Heart right ventricle (tissue), 16 donors: ENCODE measurements around the gene HCAR1. TPM values are rescaled to one million over a fixed set of nuclear protein-coding genes. Genes with fewer than 3 reads are reported as not detected.

Source experiments
- ATAC-seq, 8 donors: fragments of 200-7000 bp; cut with Tn5 transposase; one replicate each; pipeline ENCODE4 v1.9.1; 2020; ENCODE audit warnings: mild to moderate bottlenecking in 8 of 8, moderate library complexity in 8 of 8, moderate number of reproducible peaks in 1 of 8
- DNase-seq, 2 donors: peaks; one replicate each; pipeline ENCODE4 v3.0.0-alpha.2; 2020
- H3K27ac ChIP-seq, 10 donors: fragments of 200-600 bp; sonication (generic) in 2 of 10; one replicate each; pipeline versions ENCODE4 v1.5.0 to v1.8.0; 2020 to 2022; ENCODE audit warnings: mild to moderate bottlenecking in 3 of 10
- H3K27me3 ChIP-seq, 7 donors: fragments of 200-600 bp; one replicate each; pipeline ENCODE4 v1.8.0; 2021 to 2022; ENCODE audit warnings: mild to moderate bottlenecking in 2 of 7
- H3K36me3 ChIP-seq, 9 donors: fragments of 200-600 bp; sonication (generic) in 1 of 9; one replicate each; pipeline versions ENCODE4 v1.5.0 to v1.8.0; 2020 to 2022; ENCODE audit warnings: mild to moderate bottlenecking in 2 of 9
- H3K4me1 ChIP-seq, 9 donors: fragments of 200-600 bp; sonication (generic) in 1 of 9; one replicate each; pipeline versions ENCODE4 v1.5.0 to v1.8.0; 2020 to 2022; ENCODE audit warnings: mild to moderate bottlenecking in 4 of 9
- H3K4me3 ChIP-seq, 10 donors: fragments of 200-600 bp; sonication (generic) in 2 of 10; one replicate each; pipeline versions ENCODE4 v1.5.0 to v1.8.0; 2020 to 2022; ENCODE audit warnings: mild to moderate bottlenecking in 7 of 10, moderate library complexity in 2 of 10
- H3K9me3 ChIP-seq, 11 donors: fragments of 200-600 bp in 10 of 11; sonication (generic) in 2 of 11; one replicate each; pipeline versions ENCODE4 v1.5.0 to v1.8.0; 2013 to 2022; ENCODE audit warnings: mild to moderate bottlenecking in 2 of 11, control low read depth in 1 of 11, moderate library complexity in 1 of 11
- WGBS, 2 donors: extraction: QIAGEN DNeasy Blood & Tissue Kit; methylation state at CpG; one replicate each; pipeline ENCODE4 v1.1.7; 2013; ENCODE audit warnings: inconsistent platforms in 1 of 2; 5-methylcytosine and 5-hydroxymethylcytosine counted together
- intact Hi-C, 10 donors: fragments of 100-400 bp; cut with DNase I; formaldehyde crosslinking; loops; one replicate each; pipeline versions ENCODE4 v1.11.1 to v1.14.2; 2022
- polyA plus RNA-seq, 2 donors: library from polyadenylated mRNA; stranded (reverse); fragments of 200-250 nt; gene quantifications; one replicate each; pipeline ENCODE4 v1.2.3, GENCODE V29; 2013
- total RNA-seq, 10 donors: library from RNA; stranded (reverse); fragmentation: NEBNext Ultra II Directional in 3 of 10; extraction: Animal tissue kit (Norgen Biotek cat#: 25700) in 3 of 10; gene quantifications; one replicate each; pipeline versions ENCODE4 v1.2.1 to v1.2.4, GENCODE V29; 2021 to 2023
- TF ChIP-seq, protein P1 (sequence below), 9 donors: fragments of 200-600 bp; sonication (generic) in 2 of 9; IDR thresholded peaks; one replicate each; pipeline versions ENCODE4 v1.5.0 to v1.8.0; 2021 to 2022; ENCODE audit warnings: antibody characterized with exemption in 9 of 9, mild to moderate bottlenecking in 5 of 9, moderate library complexity in 1 of 9
- donor health status: Arrhythmogenic right ventricular cardiomyopathy.
- donor health status: ischemic (EF 13 %, LVEDD 7.1; RV severe dilation, severe dysfunction).
- donor health status: healthy with polysubstance abuse.
- donor health status: DM: no; HTN: yes; CAD: no.
- donor health status: DM: no; HTN: no; CAD: no.
- donor health status: ischemic (EF 25% LVEDD 6.9; RV normal size, moderate dysfunction).
- donor health status: ischemic (EF 25% LVEDD 5.7; RV mildly dilated, moderate dysfunction).
- donor health status: healthy.
- donor health status: DM: yes; HTN: yes; CAD: no.
- donor health status: Ischemic cardiomyopathy.
- donor health status: ischemic (EF 35%, LVEDD 5.7; RV mildly dilated, moderate dysfunction).
- donor health status: nonischemic (EF 11% LVEDD 7.7; RV severe dilation, severe dysfunction).
- donor health status: DM: yes; HTN: yes; CAD: no.
- donor health status: PGD.
- donor health status: ischemic (EF 29% LVEDD 5.4; RV normal size, mild dysfunction).
- donor health status: nonischemic (EF 23%, LVEDD 6.1; RV moderate dilation, normal function).

Gene HCAR1
- total and polyA plus RNA-seq, 12 donors, result 0.04 to 0.28 (median 0.08) TPM; not detected in 3

- 85 to 91% methylated on average over 4 of the region's 4 CpGs for WGBS, 2 donors
- DNase-seq, result no peak
- intact Hi-C loops, result no loop called here
- Histone ChIP-seq H3K4me1 (peaks cover 0 to 4% (median 0%) of the 10 kb centered on the region in 9 donors), H3K27me3 (peaks cover 0 to 11% (median 0%) of the 10 kb centered on the region in 7 donors), H3K9me3 (no peaks in the 10 kb centered on the region), H3K36me3 (no peaks in the 10 kb centered on the region), H3K27ac (peak overlapping the region in 1 of 10 donors; percentile 34), H3K4me3 (no peak overlapping the region)
- TF ChIP-seq, protein P1, sequence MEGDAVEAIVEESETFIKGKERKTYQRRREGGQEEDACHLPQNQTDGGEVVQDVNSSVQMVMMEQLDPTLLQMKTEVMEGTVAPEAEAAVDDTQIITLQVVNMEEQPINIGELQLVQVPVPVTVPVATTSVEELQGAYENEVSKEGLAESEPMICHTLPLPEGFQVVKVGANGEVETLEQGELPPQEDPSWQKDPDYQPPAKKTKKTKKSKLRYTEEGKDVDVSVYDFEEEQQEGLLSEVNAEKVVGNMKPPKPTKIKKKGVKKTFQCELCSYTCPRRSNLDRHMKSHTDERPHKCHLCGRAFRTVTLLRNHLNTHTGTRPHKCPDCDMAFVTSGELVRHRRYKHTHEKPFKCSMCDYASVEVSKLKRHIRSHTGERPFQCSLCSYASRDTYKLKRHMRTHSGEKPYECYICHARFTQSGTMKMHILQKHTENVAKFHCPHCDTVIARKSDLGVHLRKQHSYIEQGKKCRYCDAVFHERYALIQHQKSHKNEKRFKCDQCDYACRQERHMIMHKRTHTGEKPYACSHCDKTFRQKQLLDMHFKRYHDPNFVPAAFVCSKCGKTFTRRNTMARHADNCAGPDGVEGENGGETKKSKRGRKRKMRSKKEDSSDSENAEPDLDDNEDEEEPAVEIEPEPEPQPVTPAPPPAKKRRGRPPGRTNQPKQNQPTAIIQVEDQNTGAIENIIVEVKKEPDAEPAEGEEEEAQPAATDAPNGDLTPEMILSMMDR (IDR thresholded peaks at IDR 0.05), result no peak
- ATAC-seq, result no peak
Observed at GRCh38 chr12:122732611-122733010, 2.0 kb upstream of the HCAR1 start.

DNA sequence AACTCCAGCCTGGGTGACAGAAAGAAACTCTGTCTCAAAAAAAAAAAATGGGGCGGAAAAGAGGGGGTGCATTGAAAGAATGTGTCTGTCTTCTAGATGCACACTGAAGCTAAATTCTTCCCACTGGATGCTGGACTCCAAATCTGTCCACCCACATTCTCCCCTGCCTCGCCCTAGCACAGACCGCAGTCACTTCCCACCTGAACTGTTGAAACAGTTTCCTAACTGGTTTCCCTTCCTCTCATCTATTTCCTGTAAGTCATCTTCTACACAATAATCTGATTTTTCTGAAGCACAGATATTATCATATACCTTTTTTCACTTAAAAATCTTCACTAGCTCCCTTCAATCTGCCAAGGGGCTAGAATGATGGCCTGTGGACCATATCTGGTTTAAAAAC, 1.5 kb upstream of the HCAR1 start:
- Histone ChIP-seq H3K36me3 (no peaks in the 10 kb centered on the region), H3K9me3 (no peaks in the 10 kb centered on the region), H3K27me3 (peaks cover 0 to 11% (median 0%) of the 10 kb centered on the region in 7 donors), H3K27ac (peak overlapping the region in 1 of 10 donors; percentile 34), H3K4me1 (peaks cover 0 to 4% (median 0%) of the 10 kb centered on the region in 9 donors), H3K4me3 (no peak overlapping the region)
- DNase-seq (no peak), ATAC-seq (no peak)
- TF ChIP-seq, protein P1 (IDR thresholded peaks at IDR 0.05), result no peak
- WGBS, 2 donors, result 76 to 82% methylated on average over 3 of the region's 3 CpGs
- intact Hi-C loops, result no loop called here

DNA sequence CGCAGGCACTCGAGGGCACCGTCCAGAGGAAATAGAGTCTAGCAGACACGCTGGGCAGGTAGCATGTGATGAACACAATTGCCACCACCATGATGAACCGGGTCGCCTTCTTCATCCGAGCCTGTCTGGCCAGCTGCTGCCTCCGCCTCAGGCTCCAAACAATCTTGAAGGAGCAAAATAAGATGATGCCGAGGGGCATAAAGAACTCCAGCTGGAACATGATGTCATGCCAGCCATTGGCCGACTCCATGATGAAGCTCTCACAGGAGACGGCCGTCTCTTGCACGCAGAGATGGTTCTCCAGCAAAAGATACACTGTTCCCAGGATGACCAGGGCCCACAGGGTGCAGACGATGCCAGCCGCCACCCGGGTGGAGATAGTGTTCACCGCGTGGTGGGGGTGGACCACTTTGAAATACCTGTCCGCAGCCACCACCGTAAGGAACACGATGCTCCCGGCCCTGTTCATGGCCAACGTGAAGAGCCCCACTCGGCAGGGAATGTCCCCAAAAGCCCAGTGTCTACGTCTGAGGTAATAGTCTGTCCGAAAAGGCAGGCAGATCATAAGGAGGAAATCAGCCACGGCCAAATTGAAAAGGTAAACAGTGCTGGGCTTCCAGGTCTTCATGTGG, 945 bp downstream of the HCAR1 start:
- Histone ChIP-seq H3K36me3 (no peaks in the 10 kb centered on the region), H3K27me3 (peaks cover 0 to 11% (median 0%) of the 10 kb centered on the region in 7 donors), H3K4me1 (peaks cover 0 to 21% (median 0%) of the 10 kb centered on the region in 9 donors), H3K9me3 (no peaks in the 10 kb centered on the region), H3K4me3 (peak overlapping the region in 1 of 10 donors; percentile 49), H3K27ac (no peak overlapping the region)
- WGBS, 2 donors, result 91 to 92% methylated on average over 27 of the region's 27 CpGs
- TF ChIP-seq, protein P1 (IDR thresholded peaks at IDR 0.05), result no peak
- intact Hi-C loops, result no loop called here
- ATAC-seq (no peak), DNase-seq (no peak)

- ATAC-seq, result peak in 1 of 8 donors; percentile 39
- TF ChIP-seq, protein P1 (IDR thresholded peaks at IDR 0.05), result no peak
- Histone ChIP-seq H3K9me3 (no peaks in the 10 kb centered on the region), H3K27ac (peak overlapping the region in 1 of 10 donors; percentile 4), H3K4me3 (no peak overlapping the region), H3K4me1 (peaks cover 0 to 16% (median 0%) of the 10 kb centered on the region in 9 donors), H3K27me3 (peaks cover 0 to 11% (median 0%) of the 10 kb centered on the region in 7 donors), H3K36me3 (no peaks in the 10 kb centered on the region)
- 52 to 60% methylated on average over 5 of the region's 5 CpGs for WGBS, 2 donors
- intact Hi-C loops, result no loop called here
- DNase-seq, result no peak
Observed at GRCh38 chr12:122726080-122726558, 4.5 kb downstream of the HCAR1 start.
